ENCODE measurements around the gene TSR3. TPM values are rescaled to one million over a fixed set of nuclear protein-coding genes. Genes with fewer than 3 reads are reported as not detected.

TSR3 gene
- total RNA-seq, 1 experiment from 2014 or later: 52.7 TPM

- Histone ChIP-seq H3K4me3 (replicated peaks in 1 of 2; ENCODE audit: low read depth in 1 of 2, low read length in 2 of 2) (no peak overlapping the region), H3K27ac (ENCODE audit: low read depth, low read length) (no peak overlapping the region; the same call in 1 of the 2 replicates), H3K79me2 (ENCODE audit: insufficient read depth, low read length) (peaks cover 89% of the 10 kb centered on the region), H3K4me2 (ENCODE audit: low read length) (no peak overlapping the region), H3K27me3 (ENCODE audit: insufficient read depth, low read length) (no peaks in the 10 kb centered on the region), H2AFZ (ENCODE audit: low read depth, low read length, poor library complexity, severe bottlenecking) (no peak overlapping the region), H3K9me3 (ENCODE audit: control insufficient read depth in 1 of 2, insufficient read depth in 1 of 2, low read depth in 1 of 2, low read length in 2 of 2) (no peaks in the 10 kb centered on the region), H3K9ac (ENCODE audit: low read length) (no peak overlapping the region), H3K9me2 (ENCODE audit: insufficient read depth) (no peaks in the 10 kb centered on the region), H3K36me3 (ENCODE audit: control insufficient read depth in 1 of 2, insufficient read depth in 2 of 2, low read length in 2 of 2) (peaks cover 32 to 64% of the 10 kb centered on the region in 2 experiments), H3K4me1 (ENCODE audit: control insufficient read depth in 1 of 2, insufficient read depth in 2 of 2, low read length in 2 of 2) (peaks cover 7 to 22% of the 10 kb centered on the region in 2 experiments; a peak in 3 of 4 replicates), H4K20me1 (ENCODE audit: insufficient read depth) (peaks cover 29% of the 10 kb centered on the region; the same call in 1 of the 2 replicates)
- DNase-seq (ENCODE audit: low read depth, low spot score) (no peak), ATAC-seq (no peak)
- ChIA-PET CTCF (interaction anchor here (1.1 kb wide), 1 partner anchor 16 kb away, joined by 3 read pairs; no protein-coding TSS in a partner anchor), RAD21 (ENCODE audit: low non-redundant PET in 1 of 2, low total read pairs in 2 of 2, uncharacterized antibody in 2 of 2, unreplicated experiment in 2 of 2) (no interaction called here), POLR2A (no interaction called here)
- TF ChIP-seq EZH2phosphoT487 (IDR thresholded peaks at IDR 0.05; ENCODE audit: borderline replicate concordance): no peak
- TF ChIP-seq POLR2A (IDR thresholded peaks at IDR 0.05; ENCODE audit: borderline replicate concordance, extremely low read depth, insufficient read depth, insufficient read length): no peak
- intact Hi-C loops (cut with micrococcal nuclease): no loop called here
- BruUV-seq (replicated peaks): no TSS peak
Observed at GRCh38 chr16:1313721-1314369, 37.8 kb downstream of the TSR3 start.

GRCh38 chr16:1312903-1313302 lies 38.8 kb downstream of the TSR3 start:
- TF ChIP-seq CTCF (IDR thresholded peaks at IDR 0.05 in 2 of 3, conservative IDR thresholded peaks at IDR 0.05 in 1 of 3; ENCODE audit: borderline replicate concordance in 1 of 3, insufficient read depth in 1 of 3, low read depth in 2 of 3, low read length in 2 of 3) (no peak), CBX3 (IDR thresholded peaks at IDR 0.05; ENCODE audit: low read depth) (no peak), YY1 (IDR thresholded peaks at IDR 0.05; ENCODE audit: extremely low read depth, insufficient replicate concordance, low read depth, low read length) (no peak), ATF3 (IDR thresholded peaks at IDR 0.05) (no peak), SRF (IDR thresholded peaks at IDR 0.05; ENCODE audit: low read depth) (no peak), MAX (IDR thresholded peaks at IDR 0.05) (no peak), FOSL1 (IDR thresholded peaks at IDR 0.05; ENCODE audit: low read depth) (no peak), SP1 (IDR thresholded peaks at IDR 0.05; ENCODE audit: low read depth) (no peak), ELF1 (IDR thresholded peaks at IDR 0.05; ENCODE audit: borderline replicate concordance, low read depth) (no peak), EZH2 (IDR thresholded peaks at IDR 0.05) (no peak), CEBPB (IDR thresholded peaks at IDR 0.05; ENCODE audit: low read depth) (no peak), EGR1 (IDR thresholded peaks at IDR 0.05; ENCODE audit: low read depth) (no peak), ZNF274 (IDR thresholded peaks at IDR 0.05; ENCODE audit: low read depth, low read length) (no peak), SIN3A (IDR thresholded peaks at IDR 0.05; ENCODE audit: low read depth) (no peak)
- intact Hi-C loops (cut with micrococcal nuclease): no loop called here
- Histone ChIP-seq H3K27ac (ENCODE audit: low read depth, low read length) (no peak overlapping the region; the same call in 1 of the 2 replicates), H3K79me2 (ENCODE audit: insufficient read depth, low read length) (peaks cover 81% of the 10 kb centered on the region), H3K4me1 (ENCODE audit: control insufficient read depth in 1 of 2, insufficient read depth in 2 of 2, low read length in 2 of 2) (peaks cover 7 to 29% of the 10 kb centered on the region in 2 experiments), H3K36me3 (ENCODE audit: control insufficient read depth in 1 of 2, insufficient read depth in 2 of 2, low read length in 2 of 2) (peaks cover 28 to 55% of the 10 kb centered on the region in 2 experiments), H3K27me3 (ENCODE audit: insufficient read depth, low read length) (no peaks in the 10 kb centered on the region), H3K9ac (ENCODE audit: low read length) (no peak overlapping the region), H3K4me3 (replicated peaks in 1 of 2; ENCODE audit: low read depth in 1 of 2, low read length in 2 of 2) (no peak overlapping the region), H3K9me2 (ENCODE audit: insufficient read depth) (no peaks in the 10 kb centered on the region), H4K20me1 (ENCODE audit: insufficient read depth) (peaks cover 29% of the 10 kb centered on the region; the same call in 1 of the 2 replicates), H3K4me2 (ENCODE audit: low read length) (no peak overlapping the region), H2AFZ (ENCODE audit: low read depth, low read length, poor library complexity, severe bottlenecking) (no peak overlapping the region), H3K9me3 (ENCODE audit: control insufficient read depth in 1 of 2, insufficient read depth in 1 of 2, low read depth in 1 of 2, low read length in 2 of 2) (no peaks in the 10 kb centered on the region)
- ChIA-PET RAD21 (ENCODE audit: low non-redundant PET in 1 of 2, low total read pairs in 2 of 2, uncharacterized antibody in 2 of 2, unreplicated experiment in 2 of 2) (no interaction called here), POLR2A (no interaction called here), CTCF (no interaction called here)
- DNase-seq (ENCODE audit: low read depth, low spot score) (no peak), ATAC-seq (no peak)
- BruUV-seq (replicated peaks): no TSS peak
